Measurements from ENCODE around the gene KCNJ14.

KCNJ14 gene

DNA sequence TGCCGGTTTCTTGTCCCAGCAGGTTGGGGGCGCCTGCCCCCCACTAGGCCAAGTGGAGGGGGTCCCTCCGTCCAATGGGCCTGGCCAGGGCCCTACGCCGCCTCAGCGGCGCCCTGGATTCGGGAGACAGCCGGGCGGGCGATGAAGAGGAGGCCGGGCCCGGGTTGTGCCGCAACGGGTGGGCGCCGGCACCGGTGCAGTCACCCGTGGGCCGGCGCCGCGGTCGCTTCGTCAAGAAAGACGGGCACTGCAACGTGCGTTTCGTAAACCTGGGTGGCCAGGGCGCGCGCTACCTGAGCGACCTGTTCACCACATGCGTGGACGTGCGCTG lies 6.2 kb downstream of the KCNJ14 start:
- no peak for DNase-seq (ENCODE audit: low spot score)
- Histone ChIP-seq H3K4me3 (no peak overlapping the region), H3K27ac (no peak overlapping the region)
- TF ChIP-seq CTCF (IDR thresholded peaks at IDR 0.05), result no peak

GRCh38 chr19:48461982-48462655 lies 6.7 kb downstream of the KCNJ14 start:
- Histone ChIP-seq H3K27ac (no peak overlapping the region), H3K4me3 (no peak overlapping the region)
- DNase-seq (ENCODE audit: low spot score), result no peak
- no peak for TF ChIP-seq CTCF (IDR thresholded peaks at IDR 0.05)

DNA sequence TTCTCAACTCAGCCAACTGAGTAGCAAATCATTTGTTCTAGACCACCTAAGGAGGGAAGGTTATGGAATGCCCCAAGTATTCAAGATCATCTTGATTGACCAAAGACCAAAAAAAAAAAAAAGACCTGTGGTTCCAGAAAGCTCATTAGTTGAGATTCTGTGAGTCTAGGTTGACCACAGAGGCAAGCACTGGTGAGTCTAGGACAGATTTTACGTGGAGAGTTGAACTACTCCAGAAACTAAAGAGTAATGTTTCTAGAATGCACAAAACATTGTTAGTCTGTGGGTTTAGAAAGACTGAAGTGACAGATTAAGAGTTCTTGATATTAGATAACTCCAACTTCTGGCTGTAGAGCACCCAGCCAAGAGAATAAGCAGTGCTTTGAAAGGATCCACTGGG lies 9.8 kb downstream of the KCNJ14 start:
- Histone ChIP-seq H3K4me3 (no peak overlapping the region), H3K27ac (no peak overlapping the region)
- DNase-seq (ENCODE audit: low spot score), result no peak
- TF ChIP-seq CTCF (IDR thresholded peaks at IDR 0.05), result no peak

DNA sequence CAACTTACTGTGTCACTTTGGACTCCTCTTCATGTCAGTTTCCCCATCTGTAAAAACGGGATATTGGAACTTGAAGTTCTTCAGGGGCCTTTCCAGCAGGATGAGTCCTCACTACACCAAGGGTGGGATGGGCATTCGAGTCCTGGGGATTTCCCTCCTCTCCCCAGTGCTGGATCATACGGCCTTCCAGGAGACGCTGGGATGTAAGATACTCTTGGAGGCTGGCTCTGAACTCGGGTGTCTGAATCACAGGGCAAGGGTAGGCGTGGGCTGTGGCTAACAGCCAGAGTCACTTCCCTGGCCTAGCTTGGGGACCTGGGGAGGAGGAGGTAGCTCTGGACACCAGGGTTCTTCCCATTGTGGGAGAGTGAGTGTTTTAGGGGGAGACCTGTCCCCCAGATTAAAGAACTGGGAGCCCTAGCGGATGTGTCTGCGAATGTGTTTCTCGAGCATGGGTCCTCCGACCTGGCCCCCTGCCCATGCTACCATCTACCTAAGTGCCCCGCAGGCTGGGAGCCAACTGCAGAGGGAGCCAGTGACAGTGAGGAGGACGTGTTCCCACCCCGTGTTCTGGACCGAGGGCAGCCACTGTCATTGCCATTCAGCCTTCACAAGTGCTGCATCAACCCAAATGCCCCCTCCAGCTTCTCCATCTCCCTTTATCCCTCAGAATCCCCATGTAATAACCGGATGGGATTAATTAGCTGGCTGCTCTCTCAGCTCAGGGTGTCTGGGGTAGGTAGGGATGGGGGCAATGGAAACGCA lies 11.4 kb downstream of the KCNJ14 start:
- no peak for DNase-seq (ENCODE audit: low spot score)
- H3K27ac ChIP-seq, result no peak overlapping the region
- H3K4me3 ChIP-seq, result no peak overlapping the region
- TF ChIP-seq CTCF (IDR thresholded peaks at IDR 0.05), result no peak

- TF ChIP-seq CTCF (IDR thresholded peaks at IDR 0.05), result no peak
- peak; percentile 100 for DNase-seq (ENCODE audit: low spot score)
- Histone ChIP-seq H3K27ac (peak overlapping the region; percentile 86 to 94), H3K4me3 (peak overlapping the region; percentile 80)
Measured at GRCh38 chr19:48468772-48469288, 13.5 kb downstream of the KCNJ14 start.

- peak within 1 kb of the TSS; percentile 86 to 94 for H3K27ac ChIP-seq
- peak; percentile 91 for DNase-seq (ENCODE audit: low spot score)
- TF ChIP-seq CTCF (IDR thresholded peaks at IDR 0.05), result no peak
- H3K4me3 ChIP-seq, result peak within 1 kb of the TSS; percentile 80
Measured at GRCh38 chr19:48469289-48469881, 14.0 kb downstream of the KCNJ14 start, which contains the start of gene CYTH2. CYTH2 (plus strand) TSS chr19:48469369; CDS start chr19:48469508, 139 bp downstream.
